Uterus (tissue), 2 donors: ENCODE data around the gene CLK3.

ENCODE experiments used
- CTCF ChIP-seq, 4 experiments: fragments of 200-600 bp in 2 of 4; fragments of 450-650 bp in 2 of 4; sonication (generic) in 2 of 4; IDR thresholded peaks; one replicate each; pipeline ENCODE4 v1.5.1; 2016 to 2019; ENCODE audit warnings: antibody characterized with exemption in 4 of 4, mild to moderate bottlenecking in 2 of 4, moderate library complexity in 1 of 4
- POLR2A ChIP-seq, 2 donors: fragments of 450-650 bp; IDR thresholded peaks; one replicate each; pipeline ENCODE4 v1.6.1; 2016; ENCODE audit warnings: antibody characterized with exemption in 2 of 2, mild to moderate bottlenecking in 1 of 2, moderate library complexity in 1 of 2

GRCh38 chr15:74614744-74615507 is 710 bp upstream of the CLK3 start:
- TF ChIP-seq CTCF (IDR thresholded peaks at IDR 0.05) = no peak
- TF ChIP-seq POLR2A (IDR thresholded peaks at IDR 0.05) = peak in 1 of 2 donors; percentile 42
